HG03457 (cell line): Measurements from ENCODE around the gene DAZ1.
"Not testable (repeated sequence)": the region's sequence is repeated elsewhere in the genome, so short reads cannot be mapped to it uniquely, and the experiment has no call there.

Experiments used
- ATAC-seq: cut with Tn5 transposase; IDR thresholded peaks from one replicate; pipeline ENCODE4 v1.9.1; 2021; ENCODE audit warnings: moderate number of reproducible peaks; ENCODE audit not compliant: unreplicated experiment

The DAZ1 gene

GRCh38 chrY:23198908-23199307 lies at the start of gene DAZ1:
DAZ1 (minus strand) TSS chrY:23199008; CDS start chrY:23198800, 208 bp downstream.
- not testable (repeated sequence) for ATAC-seq

GRCh38 chrY:23219233-23219632 lies 20.4 kb upstream of the DAZ1 start, which contains the start of gene DAZ2:
DAZ2 (plus strand) TSS chrY:23219533; CDS start chrY:23219741, 208 bp downstream.
- not testable (repeated sequence) for ATAC-seq

- ATAC-seq = not testable (repeated sequence)
These were observed 11.9 kb upstream of the DAZ1 start for GRCh38 chrY:23210681-23211080.

- ATAC-seq = not testable (repeated sequence)
These were observed 11.1 kb upstream of the DAZ1 start for GRCh38 chrY:23209802-23210495.

GRCh38 chrY:23207455-23207854 lies 8.6 kb upstream of the DAZ1 start:
- not testable (repeated sequence) for ATAC-seq
